Calu3 (cell line): Measurements from ENCODE around the gene MAPK1. TPM values are rescaled to one million over a fixed set of nuclear protein-coding genes. Genes with fewer than 3 reads are reported as not detected.
"Not testable (repeated sequence)": the region's sequence is repeated elsewhere in the genome, so short reads cannot be mapped to it uniquely, and the experiment has no call there.

Experiments
- BruUV-seq: library from RNA; stranded (reverse); fragments of 400-500 nt; replicated peaks from 2 replicates; lab custom pipeline; 2021; lab: Mats Ljungman, UMichigan
- CTCF ChIA-PET: fragments of 300-600 bp; sonication (Branson Sonifier 250); formaldehyde crosslinking; loops from one replicate; lab custom pipeline; 2022; ENCODE audit warnings: antibody characterized with exemption; lab: Charles Lee
- DNase-seq: peaks from one replicate; pipeline ENCODE4 v3.0.0; 2022
- H3K27ac Mint-ChIP-seq: one replicate; pipeline ENCODE4 v1.8.0; 2022; ENCODE audit warnings: mixed read lengths; ENCODE audit not compliant: unreplicated experiment
- H3K27me3 Mint-ChIP-seq: one replicate; pipeline ENCODE4 v1.8.0; 2022; ENCODE audit warnings: mixed read lengths; ENCODE audit not compliant: unreplicated experiment
- H3K36me3 Mint-ChIP-seq: one replicate; pipeline ENCODE4 v1.8.0; 2022; ENCODE audit warnings: mild to moderate bottlenecking, moderate library complexity, mixed read lengths; ENCODE audit not compliant: insufficient read depth, unreplicated experiment
- H3K4me1 Mint-ChIP-seq: one replicate; pipeline ENCODE4 v1.8.0; 2022; ENCODE audit warnings: mild to moderate bottlenecking, low read depth, mixed read lengths; ENCODE audit not compliant: unreplicated experiment
- H3K4me3 Mint-ChIP-seq: one replicate; pipeline ENCODE4 v1.8.0; 2022; ENCODE audit warnings: mild to moderate bottlenecking, low read depth, moderate library complexity, mixed read lengths; ENCODE audit not compliant: unreplicated experiment
- H3K9me3 Mint-ChIP-seq: one replicate; pipeline ENCODE4 v1.8.0; 2022; ENCODE audit warnings: low read depth, mixed read lengths; ENCODE audit not compliant: unreplicated experiment
- CTCF ChIP-seq: fragments of 200-600 bp; IDR thresholded peaks from one replicate; pipeline ENCODE4 v1.8.0; 2022; ENCODE audit warnings: antibody characterized with exemption; ENCODE audit not compliant: unreplicated experiment
- intact Hi-C: fragments of 100-400 bp; cut with micrococcal nuclease; formaldehyde crosslinking; loops from one replicate; pipeline ENCODE4 v1.10.0; 2022; ENCODE audit not compliant: unreplicated experiment
- total RNA-seq: library from RNA; stranded (reverse); gene quantifications from 2 replicates; pipeline ENCODE4 v1.2.3, GENCODE V29; 2022

Gene MAPK1
- total RNA-seq, 1 experiment from 2014 or later = 157 TPM

GRCh38 chr22:21889251-21889990 lies 22.0 kb upstream of the MAPK1 start:
- BruUV-seq = no TSS peak
- no peak for DNase-seq
- Mint-ChIP-seq H3K36me3 (no peaks in the 10 kb centered on the region), H3K27ac (no peak overlapping the region), H3K4me3 (no peak overlapping the region), H3K27me3 (no peaks in the 10 kb centered on the region), H3K9me3 (no peaks in the 10 kb centered on the region), H3K4me1 (no peaks in the 10 kb centered on the region)
- no peak for TF ChIP-seq CTCF
- CTCF ChIA-PET = interaction anchor here (0.7 kb wide), 2 partner anchors 31 to 292 kb away, joined by 3 to 4 read pairs; no protein-coding TSS in a partner anchor
- intact Hi-C loops = no loop called here

- no peak overlapping the region for H3K27ac Mint-ChIP-seq
- no peaks in the 10 kb centered on the region for H3K4me1 Mint-ChIP-seq
- H3K4me3 Mint-ChIP-seq = no peak overlapping the region
- no peaks in the 10 kb centered on the region for H3K9me3 Mint-ChIP-seq
- BruUV-seq = no TSS peak
- intact Hi-C loops = no loop called here
- no peaks in the 10 kb centered on the region for H3K36me3 Mint-ChIP-seq
- TF ChIP-seq CTCF = no peak
- CTCF ChIA-PET = interaction anchor here (1.2 kb wide), 1 partner anchor 9 kb away, joined by 4 read pairs; no protein-coding TSS in a partner anchor
- DNase-seq = no peak
- H3K27me3 Mint-ChIP-seq = no peaks in the 10 kb centered on the region
These were observed 20.4 kb upstream of the MAPK1 start for GRCh38 chr22:21887841-21888240.

- H3K27ac Mint-ChIP-seq, DNase-seq, BruUV-seq, H3K36me3 Mint-ChIP-seq, intact Hi-C loops, CTCF ChIA-PET, H3K4me1 Mint-ChIP-seq, H3K9me3 Mint-ChIP-seq, H3K4me3 Mint-ChIP-seq: not testable (repeated sequence)
- H3K27me3 Mint-ChIP-seq = peaks cover 21% of the 10 kb centered on the region
These were observed 16.5 kb upstream of the MAPK1 start for GRCh38 chr22:21883930-21884329.

GRCh38 chr22:21882754-21883333 lies 15.4 kb upstream of the MAPK1 start:
- CTCF ChIA-PET, H3K4me1 Mint-ChIP-seq, H3K27ac Mint-ChIP-seq, H3K36me3 Mint-ChIP-seq, BruUV-seq, DNase-seq, intact Hi-C loops, H3K9me3 Mint-ChIP-seq, H3K4me3 Mint-ChIP-seq: not testable (repeated sequence)
- H3K27me3 Mint-ChIP-seq = peaks cover 21% of the 10 kb centered on the region

- Mint-ChIP-seq H3K4me1 (no peaks in the 10 kb centered on the region), H3K9me3 (no peaks in the 10 kb centered on the region), H3K27me3 (peaks cover 21% of the 10 kb centered on the region), H3K27ac (no peak overlapping the region), H3K4me3 (no peak overlapping the region), H3K36me3 (no peaks in the 10 kb centered on the region)
- no TSS peak for BruUV-seq
- intact Hi-C loops = no loop called here
- CTCF ChIA-PET = no interaction called here
- no peak for DNase-seq
- TF ChIP-seq CTCF = no peak
These were observed 14.7 kb upstream of the MAPK1 start for GRCh38 chr22:21881841-21882753.
